ENCODE measurements around the gene VPS35. TPM values are rescaled to one million over a fixed set of nuclear protein-coding genes. Genes with fewer than 3 reads are reported as not detected.

Gene VPS35
- total and polyA plus RNA-seq, 7 donors: 22.8 to 49.8 (median 36.3) TPM

DNA sequence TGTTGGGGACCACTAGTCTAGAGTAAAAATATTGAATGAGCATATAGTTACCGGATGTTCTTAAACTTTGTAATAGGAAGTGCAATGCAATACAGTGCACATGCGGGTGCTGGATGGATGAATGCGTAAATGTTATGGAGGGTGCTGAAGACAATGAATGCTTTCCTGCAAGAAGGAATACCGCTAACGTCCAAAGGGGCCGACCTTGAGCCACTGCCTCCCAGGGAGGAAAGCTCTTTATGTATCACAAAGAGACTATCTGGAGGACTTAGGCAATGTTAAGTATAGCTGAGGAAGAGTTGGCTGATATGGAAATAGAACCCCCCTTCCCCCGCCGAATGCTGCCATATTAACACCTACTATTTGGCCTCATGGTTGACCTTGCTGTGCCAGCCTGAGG lies 40.3 kb downstream of the VPS35 start:
- Histone ChIP-seq H3K36me3 (ENCODE audit: insufficient read depth in 1 of 2, low read depth in 1 of 2) (no peaks in the 10 kb centered on the region), H3K27me3 (ENCODE audit: insufficient read depth in 3 of 3, low read length in 2 of 3) (no peaks in the 10 kb centered on the region), H3K27ac (no peak overlapping the region), H3K9me3 (peaks cover 9% of the 10 kb centered on the region), H3K4me1 (peaks cover 7% of the 10 kb centered on the region), H3K4me3 (no peak overlapping the region)
- WGBS, 3 donors: 92 to 93% (median 93%) methylated on average over 8 of the region's 8 CpGs
- intact Hi-C loops (cut with DNase I): no loop called here
- TF ChIP-seq, protein P1, sequence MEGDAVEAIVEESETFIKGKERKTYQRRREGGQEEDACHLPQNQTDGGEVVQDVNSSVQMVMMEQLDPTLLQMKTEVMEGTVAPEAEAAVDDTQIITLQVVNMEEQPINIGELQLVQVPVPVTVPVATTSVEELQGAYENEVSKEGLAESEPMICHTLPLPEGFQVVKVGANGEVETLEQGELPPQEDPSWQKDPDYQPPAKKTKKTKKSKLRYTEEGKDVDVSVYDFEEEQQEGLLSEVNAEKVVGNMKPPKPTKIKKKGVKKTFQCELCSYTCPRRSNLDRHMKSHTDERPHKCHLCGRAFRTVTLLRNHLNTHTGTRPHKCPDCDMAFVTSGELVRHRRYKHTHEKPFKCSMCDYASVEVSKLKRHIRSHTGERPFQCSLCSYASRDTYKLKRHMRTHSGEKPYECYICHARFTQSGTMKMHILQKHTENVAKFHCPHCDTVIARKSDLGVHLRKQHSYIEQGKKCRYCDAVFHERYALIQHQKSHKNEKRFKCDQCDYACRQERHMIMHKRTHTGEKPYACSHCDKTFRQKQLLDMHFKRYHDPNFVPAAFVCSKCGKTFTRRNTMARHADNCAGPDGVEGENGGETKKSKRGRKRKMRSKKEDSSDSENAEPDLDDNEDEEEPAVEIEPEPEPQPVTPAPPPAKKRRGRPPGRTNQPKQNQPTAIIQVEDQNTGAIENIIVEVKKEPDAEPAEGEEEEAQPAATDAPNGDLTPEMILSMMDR (IDR thresholded peaks at IDR 0.05): no peak
- ATAC-seq (no peak), DNase-seq (no peak)

GRCh38 chr16:46638947-46639925 lies 49.7 kb downstream of the VPS35 start:
- DNase-seq (no peak), ATAC-seq (no peak)
- no peak overlapping the region for H3K27ac ChIP-seq
- 71 to 82% (median 72%) methylated on average over 9 of the region's 9 CpGs for WGBS, 3 donors
- intact Hi-C loops (cut with DNase I): no loop called here
- TF ChIP-seq, protein P1 (IDR thresholded peaks at IDR 0.05): no peak
- H3K4me1 ChIP-seq: no peaks in the 10 kb centered on the region
- no peak overlapping the region for H3K4me3 ChIP-seq
- no peaks in the 10 kb centered on the region for H3K27me3 ChIP-seq (ENCODE audit: insufficient read depth in 3 of 3, low read length in 2 of 3)
- H3K36me3 ChIP-seq (ENCODE audit: insufficient read depth in 1 of 2, low read depth in 1 of 2): no peaks in the 10 kb centered on the region
- H3K9me3 ChIP-seq: peaks cover 6% of the 10 kb centered on the region

DNA sequence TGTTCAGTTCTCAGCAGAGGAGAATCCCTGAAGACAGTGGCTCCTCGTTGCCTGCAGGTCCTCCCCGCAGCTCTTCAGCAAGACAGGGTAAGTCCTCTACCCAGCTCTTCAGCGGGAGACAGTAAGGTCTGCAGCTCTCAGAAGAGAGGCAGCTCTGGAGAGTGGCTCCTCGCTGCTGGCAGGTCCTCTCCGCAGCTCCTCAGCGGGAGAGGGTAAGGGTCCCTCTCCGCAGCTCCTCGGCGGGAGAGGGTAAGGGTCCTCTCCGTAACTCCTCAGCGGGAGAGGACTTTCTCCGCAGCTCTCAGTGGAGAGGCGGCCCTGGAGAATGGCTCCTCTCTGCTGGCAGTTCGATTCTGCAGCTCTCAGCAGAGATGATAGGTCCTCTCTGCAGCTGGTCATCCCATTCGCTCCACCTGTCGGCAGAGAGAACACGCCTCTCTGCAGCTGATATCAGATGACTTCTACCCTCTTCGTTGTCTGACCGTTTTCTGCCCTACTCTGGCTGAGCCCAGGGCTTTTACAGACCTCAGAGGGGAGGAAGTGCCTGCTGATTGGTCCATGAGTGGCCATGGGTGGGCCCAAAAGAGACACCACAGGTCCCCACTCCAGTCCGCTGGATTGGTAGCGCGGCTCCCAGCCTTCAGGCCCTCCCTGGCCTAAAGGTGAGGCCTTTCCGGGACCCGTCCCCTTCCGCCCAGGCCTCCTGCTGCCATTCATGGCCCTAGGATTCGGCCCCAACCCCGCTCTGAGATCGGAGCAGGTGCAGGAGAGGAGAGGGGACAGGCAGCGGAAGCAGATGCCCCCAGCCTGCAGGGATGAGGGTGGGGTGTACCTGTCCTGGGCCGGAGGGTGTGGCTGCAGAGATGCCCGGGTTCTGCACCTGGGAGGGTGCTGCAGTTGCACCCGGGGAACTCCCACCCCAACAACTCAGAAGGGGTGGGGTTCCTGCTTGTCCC lies 55.9 kb downstream of the VPS35 start:
- TF ChIP-seq, protein P1 (IDR thresholded peaks at IDR 0.05): no peak
- Histone ChIP-seq H3K36me3 (ENCODE audit: insufficient read depth in 1 of 2, low read depth in 1 of 2) (no peaks in the 10 kb centered on the region), H3K4me3 (no peak overlapping the region), H3K27ac (no peak overlapping the region), H3K9me3 (no peaks in the 10 kb centered on the region), H3K4me1 (no peaks in the 10 kb centered on the region), H3K27me3 (ENCODE audit: insufficient read depth in 3 of 3, low read length in 2 of 3) (no peaks in the 10 kb centered on the region)
- intact Hi-C loops (cut with DNase I): no loop called here
- DNase-seq: no peak
- ATAC-seq: no peak
- 81 to 86% (median 82%) methylated on average over 32 of the region's 32 CpGs for WGBS, 3 donors

DNA sequence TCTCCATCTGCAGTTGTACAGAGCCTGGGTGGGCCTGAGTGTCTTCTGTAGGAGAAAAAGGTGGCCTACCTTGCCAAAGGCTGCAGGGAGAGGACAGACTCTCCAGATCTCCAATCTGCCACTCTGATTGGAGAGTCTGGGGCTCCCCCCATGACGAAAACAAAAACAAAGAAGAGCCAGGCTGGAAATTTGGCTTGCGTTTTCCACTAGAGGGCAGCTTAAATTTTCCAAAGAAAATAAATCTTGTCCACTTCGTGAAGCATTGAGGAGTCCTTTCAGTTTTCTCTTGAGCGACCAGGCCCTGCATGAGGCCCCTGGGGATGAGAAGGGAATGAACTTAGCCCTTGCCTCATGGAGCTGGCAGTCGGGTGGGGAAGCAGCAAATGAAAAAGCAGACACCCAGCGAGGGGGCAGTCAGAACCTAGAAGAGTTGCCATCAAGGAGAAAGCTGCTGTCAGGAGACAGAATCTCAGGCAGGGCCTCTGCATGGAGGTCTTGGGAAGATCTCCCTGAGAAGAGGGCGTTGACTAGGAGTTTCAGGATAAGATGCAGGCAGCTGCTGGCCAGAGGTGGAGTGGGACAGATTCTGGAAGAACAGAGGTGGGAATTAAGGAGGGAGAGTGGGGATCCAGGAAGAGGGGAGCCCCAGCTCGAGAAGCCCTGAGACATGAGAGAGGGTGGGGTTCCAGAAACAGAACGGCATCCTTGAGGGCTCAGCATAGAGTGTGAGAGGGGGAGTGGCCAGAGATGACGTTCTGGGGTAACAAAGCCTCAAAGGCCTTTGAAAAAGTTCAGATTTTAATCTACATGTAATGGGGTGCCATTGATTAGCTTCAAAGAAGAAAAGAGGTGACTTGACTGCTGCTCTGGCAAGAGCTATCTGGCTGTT lies 59.4 kb downstream of the VPS35 start:
- DNase-seq (peak in 1 of 2 donors; percentile 23), ATAC-seq (peak in 1 of 4 donors; percentile 23)
- WGBS, 3 donors: 34 to 42% (median 42%) methylated on average over 10 of the region's 10 CpGs
- no peaks in the 10 kb centered on the region for H3K9me3 ChIP-seq
- TF ChIP-seq, protein P1 (IDR thresholded peaks at IDR 0.05): peak; percentile 16
- no peak overlapping the region for H3K4me3 ChIP-seq
- H3K27me3 ChIP-seq (ENCODE audit: insufficient read depth in 3 of 3, low read length in 2 of 3): no peaks in the 10 kb centered on the region
- H3K27ac ChIP-seq: no peak overlapping the region
- no peaks in the 10 kb centered on the region for H3K4me1 ChIP-seq
- H3K36me3 ChIP-seq (ENCODE audit: insufficient read depth in 1 of 2, low read depth in 1 of 2): no peaks in the 10 kb centered on the region
- intact Hi-C loops (cut with DNase I): no loop called here

Data from psoas muscle (tissue), 8 donors.